HL-60 (cell line): Measurements from ENCODE around the gene PTPRN2.
"Not testable (repeated sequence)": the region's sequence is repeated elsewhere in the genome, so short reads cannot be mapped to it uniquely, and the experiment has no call there.

Experiments
- DNase-seq, 2 experiments: peaks; one replicate each; pipeline ENCODE4 v3.0.0-alpha.2; 2010 to 2020; ENCODE audit warnings: low read depth in 1 of 2, low spot score in 1 of 2
- H3K27ac ChIP-seq: fragments of 250-450 bp; sonication (Bioruptor Pico); replicated peaks from 2 replicates; pipeline ENCODE4 v1.5.1; 2020; ENCODE audit warnings: mild to moderate bottlenecking, moderate library complexity
- H3K27me3 ChIP-seq: fragments of 250-450 bp; sonication (Bioruptor Pico); 2 replicates; pipeline ENCODE4 v1.5.1; 2021; ENCODE audit warnings: mild to moderate bottlenecking, moderate library complexity; ENCODE audit not compliant: insufficient read depth, poor library complexity, severe bottlenecking
- H3K4me3 ChIP-seq: replicated peaks from 2 replicates; pipeline ENCODE4 v1.5.1; 2011; ENCODE audit warnings: mild to moderate bottlenecking, control low read depth, low read length; ENCODE audit not compliant: insufficient read depth
- CTCF ChIP-seq: IDR thresholded peaks from one replicate; pipeline ENCODE4 v1.5.1; 2011; ENCODE audit warnings: low read length, control low read depth, inconsistent platforms; ENCODE audit not compliant: insufficient read depth
- GABPA ChIP-seq: IDR thresholded peaks from 2 replicates; pipeline ENCODE4 v1.6.1; 2012; ENCODE audit warnings: low read depth
- POLR2AphosphoS5 ChIP-seq: IDR thresholded peaks from 2 replicates; pipeline ENCODE4 v1.6.1; 2012; ENCODE audit warnings: low read depth
- REST ChIP-seq: IDR thresholded peaks from 2 replicates; pipeline ENCODE4 v1.6.1; 2012; ENCODE audit warnings: low read depth; ENCODE audit not compliant: insufficient replicate concordance
- SPI1 ChIP-seq: IDR thresholded peaks from 2 replicates; pipeline ENCODE4 v1.6.1; 2012; ENCODE audit warnings: low read depth, mild to moderate bottlenecking, borderline replicate concordance

Gene PTPRN2

GRCh38 chr7:158536871-158537515 lies 50.6 kb downstream of the PTPRN2 start:
- peak; percentile 31 to 61 for DNase-seq
- H3K27me3 ChIP-seq: no peaks in the 10 kb centered on the region
- H3K4me3 ChIP-seq: no peak overlapping the region
- TF ChIP-seq REST: no peak
- peak; percentile 76; the same call in 1 of the 2 replicates for TF ChIP-seq SPI1
- TF ChIP-seq GABPA: no peak
- peak overlapping the region; percentile 33 for H3K27ac ChIP-seq

- Histone ChIP-seq H3K27ac (no peak overlapping the region), H3K27me3 (no peaks in the 10 kb centered on the region), H3K4me3 (no peak overlapping the region)
- DNase-seq: no peak
- no peak for TF ChIP-seq SPI1
- TF ChIP-seq POLR2AphosphoS5: no peak
These were observed 52.5 kb downstream of the PTPRN2 start for GRCh38 chr7:158535079-158535478.

- Histone ChIP-seq H3K27me3 (no peaks in the 10 kb centered on the region), H3K4me3 (no peak overlapping the region), H3K27ac (no peak overlapping the region)
- DNase-seq: no peak
- TF ChIP-seq GABPA (no peak), POLR2AphosphoS5 (no peak), SPI1 (no peak), CTCF (no peak), REST (no peak)
These were observed 53.0 kb downstream of the PTPRN2 start for GRCh38 chr7:158534598-158534997.

- DNase-seq, H3K27ac ChIP-seq, H3K4me3 ChIP-seq, H3K27me3 ChIP-seq: not testable (repeated sequence)
These were observed 53.5 kb downstream of the PTPRN2 start for GRCh38 chr7:158534134-158534515.

GRCh38 chr7:158533386-158534133 lies 54.1 kb downstream of the PTPRN2 start:
- H3K27me3 ChIP-seq: no peaks in the 10 kb centered on the region
- DNase-seq: no peak
- H3K4me3 ChIP-seq: no peak overlapping the region
- TF ChIP-seq CTCF: no peak
- TF ChIP-seq REST: no peak
- no peak for TF ChIP-seq SPI1
- no peak overlapping the region for H3K27ac ChIP-seq
